H1 (cell line): ENCODE measurements around the gene KANTR. TPM values are rescaled to one million over a fixed set of nuclear protein-coding genes. Genes with fewer than 3 reads are reported as not detected.

ENCODE experiments used
- CTCF ChIA-PET: fragments of 300-600 bp; sonication (Branson Sonifier 250); formaldehyde crosslinking; loops from one replicate; lab custom pipeline; 2021; ENCODE audit not compliant: partially characterized antibody; lab: Charles Lee
- POLR2A ChIA-PET: fragments of 300-600 bp; sonication (Branson Sonifier 250); formaldehyde crosslinking; loops from one replicate; lab custom pipeline; 2021; ENCODE audit warnings: inconsistent platforms; ENCODE audit not compliant: partially characterized antibody; lab: Charles Lee
- DNase-seq, 2 experiments: peaks; one replicate each; pipeline versions ENCODE4 v3.0.0 to v3.0.0-alpha.2; 2010 to 2022; ENCODE audit warnings: low spot score in 2 of 2, low read depth in 1 of 2, mixed read lengths in 1 of 2
- FAIRE-seq: peaks from 2 replicates; lab custom pipeline; 2011; peaks lifted over from hg19 to GRCh38; lab: Jason Lieb, UNC
- H2AFZ ChIP-seq: 2 replicates; pipeline ENCODE4 v1.8.1; 2012; ENCODE audit warnings: low read length, inconsistent platforms
- H2AK5ac ChIP-seq: 2 replicates; pipeline ENCODE4 v1.6.1; 2013; ENCODE audit warnings: low read depth, low read length
- H2BK120ac ChIP-seq: replicated peaks from 2 replicates; pipeline ENCODE3; 2013; ENCODE audit warnings: low read depth, low read length, inconsistent platforms
- H2BK12ac ChIP-seq: 2 replicates; pipeline ENCODE4 v1.6.1; 2013; ENCODE audit warnings: low read depth, low read length
- H2BK15ac ChIP-seq: 2 replicates; pipeline ENCODE4 v1.6.1; 2013; ENCODE audit warnings: low read length
- H2BK20ac ChIP-seq: 2 replicates; pipeline ENCODE4 v1.6.1; 2013; ENCODE audit warnings: low read length
- H2BK5ac ChIP-seq: 2 replicates; pipeline ENCODE4 v1.6.1; 2013; ENCODE audit warnings: low read depth, low read length
- H3K14ac ChIP-seq: 2 replicates; pipeline ENCODE4 v1.6.1; 2013; ENCODE audit warnings: inconsistent platforms; ENCODE audit not compliant: insufficient read length
- H3K18ac ChIP-seq: 2 replicates; pipeline ENCODE4 v1.6.1; 2013; ENCODE audit warnings: low read length; ENCODE audit errors: extremely low read depth
- H3K23ac ChIP-seq: 2 replicates; pipeline ENCODE4 v1.6.1; 2013; ENCODE audit warnings: inconsistent platforms; ENCODE audit not compliant: insufficient read length
- H3K23me2 ChIP-seq: 2 replicates; pipeline ENCODE4 v1.6.1; 2013; ENCODE audit warnings: low read depth, low read length
- H3K27ac ChIP-seq: 2 replicates; pipeline ENCODE4 v1.6.1; 2011; ENCODE audit warnings: low read depth, low read length, inconsistent platforms
- H3K27me3 ChIP-seq, 4 experiments: replicated peaks in 1 of 4; 1 replicate in 1 of 4; 2 replicates in 3 of 4; pipeline versions ENCODE4 v1.6.1 to v1.8.1; 2011 to 2013; ENCODE audit warnings: low read length in 3 of 4, mild to moderate bottlenecking in 3 of 4, inconsistent platforms in 2 of 4, mixed read lengths in 2 of 4, moderate library complexity in 1 of 4; ENCODE audit not compliant: control insufficient read depth in 3 of 4, insufficient read depth in 3 of 4; ENCODE audit errors: extremely low read depth in 1 of 4
- H3K36me3 ChIP-seq, 4 experiments: 2 replicates each; pipeline versions ENCODE4 v1.6.1 to v1.8.1; 2011 to 2013; ENCODE audit warnings: mild to moderate bottlenecking in 4 of 4, low read length in 3 of 4, moderate library complexity in 2 of 4, control low read depth in 1 of 4, inconsistent platforms in 1 of 4; ENCODE audit not compliant: insufficient read depth in 4 of 4, control insufficient read depth in 2 of 4
- H3K4ac ChIP-seq: replicated peaks from 2 replicates; pipeline ENCODE3; 2013; ENCODE audit warnings: low read length, low read depth, mixed read lengths, inconsistent platforms; ENCODE audit not compliant: insufficient read length
- H3K4me1 ChIP-seq, 4 experiments: replicated peaks in 1 of 4; 1 replicate in 1 of 4; 2 replicates in 3 of 4; pipeline versions ENCODE4 v1.6.1 to v1.8.1; 2011 to 2013; ENCODE audit warnings: low read length in 3 of 4, inconsistent platforms in 2 of 4, mixed read lengths in 1 of 4; ENCODE audit not compliant: insufficient read depth in 4 of 4, control insufficient read depth in 3 of 4
- H3K4me2 ChIP-seq, 2 experiments: 2 replicates each; pipeline versions ENCODE4 v1.6.1 to v1.8.1; 2011 to 2013; ENCODE audit warnings: low read depth in 2 of 2, low read length in 2 of 2, control low read depth in 1 of 2, inconsistent platforms in 1 of 2, mild to moderate bottlenecking in 1 of 2; ENCODE audit not compliant: insufficient read depth in 1 of 2
- H3K4me3 ChIP-seq, 4 experiments: fragments of 200-600, 300-600 bp in 1 of 4; sonication (generic), shearing (Covaris generic), sonication (Bioruptor Twin) in 1 of 4; 2 replicates each; pipeline versions ENCODE4 v1.5.1 to v1.8.1; 2011 to 2016; ENCODE audit warnings: low read length in 4 of 4, low read depth in 3 of 4, control low read depth in 2 of 4, inconsistent platforms in 2 of 4, mild to moderate bottlenecking in 2 of 4, mixed read lengths in 1 of 4, moderate library complexity in 1 of 4; ENCODE audit not compliant: insufficient read depth in 2 of 4; ENCODE audit errors: extremely low read depth in 1 of 4
- H3K56ac ChIP-seq: replicated peaks from 2 replicates; pipeline ENCODE3; 2013; ENCODE audit warnings: low read depth, mild to moderate bottlenecking, mixed read lengths, low read length, inconsistent platforms; ENCODE audit not compliant: insufficient read length
- H3K79me1 ChIP-seq: 2 replicates; pipeline ENCODE4 v1.6.1; 2013; ENCODE audit warnings: low read depth, low read length, control low read depth
- H3K79me2 ChIP-seq, 2 experiments: 2 replicates each; pipeline versions ENCODE4 v1.6.1 to v1.8.1; 2012 to 2013; ENCODE audit warnings: low read length in 2 of 2, mild to moderate bottlenecking in 2 of 2, inconsistent platforms in 1 of 2; ENCODE audit not compliant: insufficient read depth in 2 of 2, control insufficient read depth in 1 of 2
- H3K9ac ChIP-seq, 4 experiments: replicated peaks in 1 of 4; 1 replicate in 1 of 4; 2 replicates in 3 of 4; pipeline versions ENCODE4 v1.6.1 to v1.8.1; 2011 to 2013; ENCODE audit warnings: low read depth in 3 of 4, low read length in 3 of 4, control low read depth in 2 of 4, mild to moderate bottlenecking in 2 of 4, moderate library complexity in 2 of 4, inconsistent platforms in 1 of 4; ENCODE audit errors: extremely low read depth in 1 of 4
- H3K9me3 ChIP-seq, 2 experiments: 2 replicates each; pipeline versions ENCODE4 v1.6.1 to v1.8.1; 2012 to 2013; ENCODE audit warnings: mild to moderate bottlenecking in 2 of 2, moderate library complexity in 2 of 2, control low read depth in 1 of 2, inconsistent platforms in 1 of 2, low read depth in 1 of 2, low read length in 1 of 2, mixed read lengths in 1 of 2; ENCODE audit not compliant: insufficient read depth in 2 of 2
- H4K20me1 ChIP-seq, 2 experiments: replicated peaks in 1 of 2; 2 replicates each; pipeline versions ENCODE3 to v1.8.1; 2011 to 2013; ENCODE audit warnings: inconsistent platforms in 2 of 2, low read length in 2 of 2, mild to moderate bottlenecking in 1 of 2; ENCODE audit not compliant: insufficient read depth in 2 of 2, control insufficient read depth in 1 of 2
- H4K5ac ChIP-seq: 2 replicates; pipeline ENCODE4 v1.6.1; 2013; ENCODE audit warnings: low read length, low read depth, mixed read lengths, inconsistent platforms; ENCODE audit not compliant: insufficient read length
- H4K8ac ChIP-seq: 2 replicates; pipeline ENCODE4 v1.8.0; 2013; ENCODE audit warnings: mild to moderate bottlenecking, moderate library complexity, low read length, inconsistent platforms; ENCODE audit not compliant: insufficient read depth; ENCODE audit errors: extremely low read depth
- H4K91ac ChIP-seq: replicated peaks from 2 replicates; pipeline ENCODE3; 2013; ENCODE audit warnings: low read length, mixed read lengths, inconsistent platforms; ENCODE audit not compliant: insufficient read length
- MAX ChIP-seq: IDR thresholded peaks from 2 replicates; pipeline ENCODE4 v1.6.1; 2012; ENCODE audit warnings: inconsistent platforms
- SUZ12 ChIP-seq: fragments of 200-600 bp; sonication (generic); IDR thresholded peaks from 2 replicates; pipeline ENCODE4 v1.6.1; 2012; ENCODE audit warnings: mild to moderate bottlenecking, inconsistent platforms, low read length, moderate library complexity, mixed read lengths
- WGBS, 2 experiments: shearing (Covaris generic) in 1 of 2; methylation state at CpG; one replicate each; pipeline versions ENCODE4 v1.1.6 to v1.1.7; 2013 to 2015; ENCODE audit warnings: low lambda C conversion rate in 2 of 2, mixed read lengths in 2 of 2, inconsistent platforms in 1 of 2, low coverage in 1 of 2, missing lambda C conversion rate in 1 of 2; ENCODE audit not compliant: insufficient replicate concordance in 2 of 2, insufficient coverage in 1 of 2, insufficient read length in 1 of 2; ENCODE audit errors: extremely low coverage in 1 of 2, missing lambda C conversion rate in 1 of 2; 5-methylcytosine and 5-hydroxymethylcytosine counted together
- polyA plus RNA-seq, 7 experiments: library from polyadenylated mRNA; depleted of rRNA in 3 of 7; stranded (reverse) in 5 of 7; unstranded in 2 of 7; fragments of >200 nt in 5 of 7; fragments of 200-250 nt in 2 of 7; gene quantifications; 1 replicate in 5 of 7; 2 replicates in 1 of 7; 4 replicates in 1 of 7; pipeline versions ENCODE4 v1.2.1 to v1.2.3, GENCODE V29; 2011 to 2013; ENCODE audit warnings: missing spikeins in 2 of 7, mixed read lengths in 2 of 7
- total RNA-seq: library from RNA; stranded (reverse); fragmentation: NEBNext Ultra II Directional; extraction: Animal tissue kit (Norgen Biotek cat#: 25700); gene quantifications from 2 replicates; pipeline ENCODE4 v1.2.1, GENCODE V29; 2021

The KANTR gene
- total and polyA plus RNA-seq, 2 of the 8 experiments (the other 6 are each of a cell fraction or from before 2014, with no cell fraction given), result 7.7 to 9.5 TPM

GRCh38 chrX:53085661-53086229 lies 8.2 kb upstream of the KANTR start:
- FAIRE-seq, result no peak
- Histone ChIP-seq H3K4me3 (no peak overlapping the region), H2AFZ (no peak overlapping the region), H4K5ac (no peak overlapping the region), H3K79me1 (no peaks in the 10 kb centered on the region; the same call in 1 of the 2 replicates), H3K4me2 (no peak overlapping the region), H3K56ac (no peak overlapping the region), H3K9ac (no peak overlapping the region), H3K18ac (no peak overlapping the region), H4K91ac (no peak overlapping the region), H2BK15ac (no peak overlapping the region), H2BK20ac (no peak overlapping the region), H3K9me3 (no peaks in the 10 kb centered on the region), H3K14ac (no peak overlapping the region), H2BK12ac (no peak overlapping the region), H2BK5ac (no peak overlapping the region), H2AK5ac (no peak overlapping the region), H4K20me1 (peaks cover 0 to 9% of the 10 kb centered on the region in 2 experiments), H3K4me1 (peaks cover 0 to 2% (median under 1%) of the 10 kb centered on the region in 4 experiments; a peak in 2 of 7 replicates), H2BK120ac (no peak overlapping the region), H3K36me3 (peaks cover 6 to 32% (median 17%) of the 10 kb centered on the region in 4 experiments; a peak in 7 of 8 replicates), H4K8ac (no peak overlapping the region), H3K23ac (no peak overlapping the region), H3K4ac (no peak overlapping the region), H3K27me3 (no peaks in the 10 kb centered on the region), H3K23me2 (peaks cover 4% of the 10 kb centered on the region; the same call in 1 of the 2 replicates), H3K79me2 (peaks cover 0 to 11% of the 10 kb centered on the region in 2 experiments; a peak in 2 of 4 replicates), H3K27ac (no peak overlapping the region)
- no peak for DNase-seq
- 92% methylated on average over 16 of the region's 17 CpGs; no CpG with 5 or more reads in 1 of the 2 experiments for WGBS, 2 experiments
- CTCF ChIA-PET, result interaction anchor here (0.8 kb wide), 1 partner anchor 13 kb away, joined by 3 read pairs; no protein-coding TSS in a partner anchor
- POLR2A ChIA-PET, result no interaction called here
- TF ChIP-seq MAX (no peak), SUZ12 (no peak)
